ENCODE results near the gene FPR1.

Gene FPR1

DNA sequence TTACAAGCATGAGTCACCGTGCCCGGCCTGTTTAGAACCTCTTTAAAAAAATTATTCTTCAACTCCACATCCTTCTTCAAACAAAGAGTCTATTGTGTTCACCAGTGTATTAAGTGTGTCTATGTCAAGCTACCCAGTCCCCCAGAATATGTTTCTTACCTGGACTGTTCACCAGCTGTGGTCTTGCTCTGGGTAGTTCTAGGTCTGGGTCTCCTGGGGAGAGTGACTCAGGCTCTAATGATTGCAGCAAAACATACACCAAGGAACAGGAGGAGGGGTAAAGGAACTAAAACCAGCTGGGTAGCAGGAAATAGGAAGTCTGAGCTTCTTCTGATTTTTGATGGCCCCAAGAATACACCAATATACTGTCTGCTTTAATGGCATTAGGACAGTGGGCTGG lies at the start of gene FPR1:
FPR1 (minus strand) TSS at position 224 of the 400 bp plus-strand sequence. CDS start 4,884 bp downstream, outside the sequence.
- DNase-seq (ENCODE audit: low spot score) = no peak

- no peak for DNase-seq (ENCODE audit: low spot score)
Observed at GRCh38 chr19:51800473-51801244, 49.0 kb upstream of the FPR1 start.

DNA sequence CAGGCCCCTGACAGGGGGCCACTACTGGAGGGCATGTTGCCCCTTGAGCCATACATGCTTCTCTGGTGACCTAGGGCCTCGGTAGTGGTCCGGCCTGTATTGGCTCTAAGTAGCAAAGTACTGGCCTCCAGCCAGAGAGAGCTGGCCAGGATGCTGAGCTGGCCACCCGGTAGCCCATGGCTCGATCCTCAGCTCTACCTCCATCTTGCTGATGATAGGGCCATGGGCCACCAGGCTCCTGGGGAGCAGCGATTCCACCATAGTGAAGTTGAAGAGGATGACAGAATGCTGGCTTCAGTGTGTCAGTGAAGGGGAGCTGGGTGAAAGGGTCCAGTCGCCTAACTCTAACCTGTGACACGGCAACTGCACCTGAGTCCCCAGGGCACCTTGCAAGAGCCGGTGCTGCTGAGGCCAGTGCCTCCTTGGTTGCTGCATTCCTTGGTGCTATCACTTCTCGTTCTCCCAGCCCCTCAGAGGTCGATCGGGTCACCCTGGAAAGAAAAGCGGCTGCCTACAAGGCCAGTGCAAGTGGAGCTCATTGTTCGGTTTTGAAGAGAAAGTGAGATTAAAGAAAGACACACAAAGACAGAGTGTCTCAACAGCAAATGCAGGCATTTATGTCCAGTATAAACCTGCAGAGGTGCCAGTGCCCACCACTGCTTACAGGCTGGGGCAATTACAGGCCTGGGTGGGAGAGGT lies 48.2 kb upstream of the FPR1 start:
- DNase-seq (ENCODE audit: low spot score) = no peak

DNA sequence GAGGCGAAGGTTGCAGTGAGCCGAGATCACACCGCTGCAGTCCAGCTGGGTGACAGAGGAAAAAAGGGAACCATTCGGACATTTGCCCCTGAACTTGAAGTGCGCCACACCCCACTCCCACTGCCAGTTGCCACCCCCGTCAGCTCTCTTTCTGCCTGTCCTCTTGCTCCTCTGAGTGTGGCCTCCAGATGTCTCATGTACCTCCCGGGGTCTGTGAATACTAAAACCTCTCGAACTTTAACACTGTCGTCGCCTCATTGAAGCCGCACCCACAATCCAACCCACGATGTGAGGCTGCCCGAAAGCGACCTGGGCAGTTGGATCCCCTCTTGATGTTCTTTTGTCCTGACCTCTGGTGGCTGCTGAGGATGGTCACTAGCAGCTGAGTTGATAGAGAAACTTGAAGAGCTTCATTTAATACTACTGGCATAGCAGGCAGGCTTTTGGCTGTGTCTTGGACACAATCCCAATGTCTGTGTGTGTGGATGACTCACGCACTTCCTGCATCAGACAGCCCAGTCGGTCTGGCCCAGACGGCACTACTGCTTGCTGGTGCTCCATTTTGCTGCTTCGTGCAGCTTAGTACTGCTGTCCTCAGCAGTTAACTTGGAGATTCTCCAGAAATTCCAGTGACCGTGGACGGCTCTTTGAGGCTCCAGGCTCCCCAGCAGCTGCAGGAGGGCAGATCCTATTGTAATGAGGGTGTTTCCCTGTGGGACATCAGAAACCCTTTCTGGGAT lies 47.5 kb upstream of the FPR1 start:
- peak; percentile 93 for DNase-seq (ENCODE audit: low spot score)

DNA sequence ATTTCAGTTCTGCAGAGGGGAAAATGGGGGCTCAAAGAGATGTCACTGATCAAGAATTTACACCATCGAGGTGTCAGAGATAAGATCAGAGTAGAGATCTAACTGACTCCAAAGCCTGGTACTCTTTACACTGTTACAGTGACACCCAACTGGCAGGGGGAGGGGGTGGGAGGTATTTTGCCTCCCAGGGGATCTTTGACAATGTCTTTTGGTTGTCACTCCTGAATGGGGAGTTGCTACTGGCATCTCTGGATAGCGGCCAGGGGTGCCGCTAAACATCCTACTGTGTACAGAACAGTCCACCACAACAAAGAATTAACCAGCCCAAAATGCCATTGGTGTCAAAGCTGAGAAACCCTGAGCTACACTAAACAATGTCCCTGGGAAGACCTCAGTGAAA lies 46.4 kb upstream of the FPR1 start:
- DNase-seq (ENCODE audit: low spot score) = no peak

DNA sequence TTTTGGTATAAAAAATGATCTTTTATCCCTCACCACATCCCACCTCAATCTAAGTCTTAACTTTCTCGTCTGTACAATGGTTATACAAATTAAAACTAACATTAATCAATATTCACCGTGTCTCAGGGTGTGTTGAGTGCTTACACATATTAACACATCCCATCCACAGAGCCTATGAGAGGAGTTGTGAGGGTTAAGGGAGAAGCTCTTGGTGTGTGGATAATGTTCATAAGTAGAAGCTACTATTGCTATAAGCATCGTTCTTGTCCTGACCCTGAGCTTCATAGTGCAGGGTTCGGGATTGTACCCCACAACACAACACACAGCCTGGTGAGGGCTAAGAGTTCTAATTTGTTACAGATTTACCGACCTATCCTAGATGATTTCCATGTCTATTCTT lies 45.8 kb upstream of the FPR1 start:
- no peak for DNase-seq (ENCODE audit: low spot score)

- DNase-seq (ENCODE audit: low spot score) = no peak
Observed at GRCh38 chr19:51796195-51796679, 44.6 kb upstream of the FPR1 start.

- no peak for DNase-seq (ENCODE audit: low spot score)
Observed at GRCh38 chr19:51794885-51795490, 43.3 kb upstream of the FPR1 start, which contains the start of gene FPR3. Gene FPR3, plus strand, starts transcription at chr19:51795157. Its CDS starts 28,592 bp downstream, at chr19:51823749.

DNA sequence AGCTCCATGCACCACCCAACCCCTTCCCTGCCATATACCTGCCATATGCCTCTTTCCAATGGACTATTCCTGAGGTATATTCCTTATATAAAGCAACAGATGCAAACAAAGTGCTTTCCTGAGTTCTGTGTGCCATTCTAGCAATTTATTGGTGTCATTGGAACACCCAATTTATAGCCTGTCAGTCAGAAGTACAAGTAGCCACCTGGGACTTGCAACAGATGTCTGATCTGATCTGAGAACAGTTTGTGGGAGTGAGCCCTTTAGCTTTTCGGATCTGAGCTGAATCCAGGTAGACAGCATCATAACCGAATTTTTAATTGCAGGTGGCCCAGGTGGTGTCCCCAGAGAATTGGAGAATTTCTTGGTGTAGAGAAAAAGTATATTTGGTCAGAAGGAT lies 42.3 kb upstream of the FPR1 start:
- DNase-seq (ENCODE audit: low spot score) = no peak

GRCh38 chr19:51792932-51793331 lies 41.3 kb upstream of the FPR1 start:
- DNase-seq (ENCODE audit: low spot score) = no peak

GRCh38 chr19:51789061-51789795 lies 37.5 kb upstream of the FPR1 start:
- peak; percentile 18 for DNase-seq (ENCODE audit: low spot score)

- DNase-seq (ENCODE audit: low spot score) = no peak
Observed at GRCh38 chr19:51788029-51788428, 36.4 kb upstream of the FPR1 start.

DNA sequence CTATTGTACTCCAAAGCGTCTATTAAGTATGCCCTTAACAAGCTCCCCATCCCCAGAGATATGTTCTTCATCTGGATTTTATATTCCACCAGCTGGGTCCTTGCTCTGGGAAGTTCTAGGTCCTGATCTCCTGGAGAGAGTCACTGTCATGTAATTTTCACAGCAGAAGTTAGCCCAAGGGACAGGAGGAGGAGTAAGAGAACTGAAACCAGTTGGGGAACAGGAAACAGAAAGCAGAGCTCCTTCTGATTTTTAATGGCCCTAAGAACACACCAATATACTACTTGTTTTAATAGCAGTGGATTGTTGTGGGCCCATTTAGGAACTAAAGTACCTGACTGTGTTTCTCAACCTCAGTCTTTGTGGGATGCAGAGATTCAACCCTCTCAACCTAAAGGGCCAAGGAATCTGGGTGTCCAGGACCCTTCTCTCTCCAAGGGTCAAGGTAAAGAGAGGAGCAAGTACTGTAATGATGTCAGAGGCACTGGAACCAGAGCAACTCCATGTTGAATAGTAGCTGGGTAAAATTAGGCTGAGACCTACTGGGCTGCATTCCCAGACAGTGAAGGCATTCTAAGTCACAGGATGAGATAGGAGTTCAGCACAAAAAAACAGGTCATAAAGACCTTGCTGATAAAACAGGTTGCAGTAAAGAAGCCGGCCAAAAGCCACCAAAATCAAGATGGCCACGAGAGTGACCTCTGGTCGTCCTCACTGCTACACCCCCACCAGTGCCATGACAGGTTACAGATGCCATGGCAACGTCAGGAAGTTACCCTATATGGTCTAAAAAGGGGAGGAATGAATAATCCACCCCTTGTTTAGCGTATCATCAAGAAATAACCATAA lies 35.2 kb upstream of the FPR1 start:
- DNase-seq (ENCODE audit: low spot score) = no peak

DNA sequence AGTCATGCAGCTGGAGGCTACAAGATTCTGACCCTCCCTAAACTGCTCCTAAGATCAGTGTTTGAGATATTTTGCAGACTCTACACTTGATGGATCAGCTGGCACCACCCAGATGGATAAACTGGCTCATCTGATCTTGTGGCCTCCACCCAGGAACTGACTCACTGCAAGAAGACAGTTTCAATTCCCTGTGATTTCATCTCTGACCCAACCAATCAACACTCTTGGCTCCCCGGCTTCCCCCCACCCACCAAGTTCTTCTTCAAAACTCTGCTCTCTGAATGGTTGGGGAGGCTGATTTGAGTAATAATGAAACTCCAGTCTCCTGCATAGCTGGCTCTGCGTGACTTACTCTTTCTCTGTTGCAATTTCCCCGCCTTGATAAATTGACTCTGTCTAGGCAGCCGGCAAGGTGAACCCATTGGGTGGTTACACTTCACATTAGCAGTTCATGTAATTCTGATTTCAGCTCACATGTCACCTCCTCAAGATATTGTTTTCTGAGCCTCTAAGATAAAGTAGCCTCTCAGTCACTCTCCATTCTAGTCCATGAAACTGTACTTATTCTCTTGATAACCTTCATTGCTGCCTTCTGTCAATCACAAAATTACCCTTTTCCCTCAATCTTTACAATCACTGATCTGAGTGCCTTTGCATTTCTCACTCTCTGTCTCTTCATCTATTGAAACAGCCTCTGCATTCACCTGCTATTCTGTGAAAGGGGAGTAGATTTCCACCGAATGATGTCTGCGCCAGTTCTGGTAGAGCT lies 33.4 kb upstream of the FPR1 start:
- peak; percentile 71 for DNase-seq (ENCODE audit: low spot score)

DNA sequence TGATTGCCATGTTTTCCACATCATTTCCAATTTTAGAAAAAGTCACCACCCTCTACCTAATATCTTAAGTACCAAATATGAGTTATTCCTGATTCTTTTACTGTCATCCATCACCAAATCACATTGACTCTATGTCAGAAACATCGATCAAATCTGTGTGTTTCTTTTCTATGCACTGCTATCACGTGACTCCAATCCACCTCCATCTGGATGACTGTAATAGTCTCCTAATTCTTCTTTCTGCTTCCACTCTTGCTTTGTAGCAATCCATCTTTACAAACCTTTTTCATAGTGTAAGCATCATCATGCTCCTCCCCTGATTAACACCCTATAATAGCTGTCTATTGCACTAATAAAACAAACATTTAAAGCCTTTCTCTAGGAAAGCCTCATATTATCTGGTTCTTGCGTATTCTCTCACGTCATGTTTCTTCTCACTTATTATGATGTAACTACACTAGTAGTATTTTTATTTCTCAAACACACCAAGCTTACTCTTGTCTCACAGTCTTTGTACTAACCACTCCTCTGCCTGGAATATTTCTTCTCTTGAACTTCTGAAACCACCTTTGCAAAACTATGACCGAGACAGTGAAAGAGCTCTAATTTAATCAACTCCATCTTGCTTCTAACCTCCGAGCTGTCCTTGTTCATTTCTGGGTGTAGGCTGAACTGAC lies 32.6 kb upstream of the FPR1 start:
- no peak for DNase-seq (ENCODE audit: low spot score)

DNA sequence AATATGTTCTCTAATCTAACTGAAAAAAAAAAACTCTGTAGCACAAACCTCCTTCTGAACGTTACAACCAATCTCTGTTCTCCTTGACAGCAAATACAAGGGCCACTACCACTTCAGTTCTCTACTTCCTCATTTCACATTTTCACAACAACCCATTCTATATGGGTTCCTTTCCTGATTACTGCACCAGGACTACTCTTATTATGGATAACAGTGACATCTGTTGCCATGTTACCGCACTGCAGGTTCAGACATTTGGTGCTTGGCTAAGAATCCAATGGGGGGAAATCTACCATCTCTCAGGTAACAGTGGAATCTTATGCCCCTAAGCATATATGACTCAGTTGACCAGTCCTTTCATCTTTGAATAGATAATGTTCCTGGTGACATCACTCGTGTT lies 31.7 kb upstream of the FPR1 start:
- DNase-seq (ENCODE audit: low spot score) = no peak

DNA sequence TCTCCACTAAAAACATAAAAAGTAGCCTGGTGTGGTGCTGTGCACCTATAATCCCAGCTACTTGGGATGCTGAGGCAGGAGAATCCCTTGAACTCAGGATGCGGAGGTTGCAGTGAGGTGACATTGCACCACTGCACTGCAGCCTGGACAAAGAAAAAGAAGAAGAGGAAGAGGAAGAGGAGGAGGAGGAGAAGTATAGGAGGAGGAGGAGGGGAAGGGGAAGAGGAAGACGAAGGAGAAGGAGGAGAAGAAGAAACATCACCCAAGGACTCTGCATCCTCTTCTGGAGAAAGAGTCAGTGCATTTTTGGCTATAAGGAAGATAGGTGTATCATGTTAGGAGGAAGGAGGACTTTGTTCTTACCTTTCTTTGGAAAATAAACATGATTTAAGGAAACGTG lies 30.3 kb upstream of the FPR1 start:
- DNase-seq (ENCODE audit: low spot score) = no peak

GRCh38 chr19:51780270-51780669 lies 28.6 kb upstream of the FPR1 start:
- no peak for DNase-seq (ENCODE audit: low spot score)

GRCh38 chr19:51779703-51780102 lies 28.0 kb upstream of the FPR1 start:
- DNase-seq (ENCODE audit: low spot score) = no peak

Measured in GM03348 (cell line).